H1 (cell line): ENCODE results near the gene CAGE1. TPM values are rescaled to one million over a fixed set of nuclear protein-coding genes. Genes with fewer than 3 reads are reported as not detected.

Experiments
- CTCF ChIA-PET: fragments of 300-600 bp; sonication (Branson Sonifier 250); formaldehyde crosslinking; loops from one replicate; lab custom pipeline; 2021; ENCODE audit not compliant: partially characterized antibody; lab: Charles Lee
- POLR2A ChIA-PET: fragments of 300-600 bp; sonication (Branson Sonifier 250); formaldehyde crosslinking; loops from one replicate; lab custom pipeline; 2021; ENCODE audit warnings: inconsistent platforms; ENCODE audit not compliant: partially characterized antibody; lab: Charles Lee
- DNase-seq, 2 experiments: peaks; one replicate each; pipeline versions ENCODE4 v3.0.0 to v3.0.0-alpha.2; 2010 to 2022; ENCODE audit warnings: low spot score in 2 of 2, low read depth in 1 of 2, mixed read lengths in 1 of 2
- FAIRE-seq: peaks from 2 replicates; lab custom pipeline; 2011; peaks lifted over from hg19 to GRCh38; lab: Jason Lieb, UNC
- H2AFZ ChIP-seq: 2 replicates; pipeline ENCODE4 v1.8.1; 2012; ENCODE audit warnings: low read length, inconsistent platforms
- H2AK5ac ChIP-seq: 2 replicates; pipeline ENCODE4 v1.6.1; 2013; ENCODE audit warnings: low read depth, low read length
- H2BK120ac ChIP-seq: replicated peaks from 2 replicates; pipeline ENCODE3; 2013; ENCODE audit warnings: low read depth, low read length, inconsistent platforms
- H2BK12ac ChIP-seq: 2 replicates; pipeline ENCODE4 v1.6.1; 2013; ENCODE audit warnings: low read depth, low read length
- H2BK15ac ChIP-seq: 2 replicates; pipeline ENCODE4 v1.6.1; 2013; ENCODE audit warnings: low read length
- H2BK20ac ChIP-seq: 2 replicates; pipeline ENCODE4 v1.6.1; 2013; ENCODE audit warnings: low read length
- H2BK5ac ChIP-seq: 2 replicates; pipeline ENCODE4 v1.6.1; 2013; ENCODE audit warnings: low read depth, low read length
- H3K14ac ChIP-seq: 2 replicates; pipeline ENCODE4 v1.6.1; 2013; ENCODE audit warnings: inconsistent platforms; ENCODE audit not compliant: insufficient read length
- H3K18ac ChIP-seq: 2 replicates; pipeline ENCODE4 v1.6.1; 2013; ENCODE audit warnings: low read length; ENCODE audit errors: extremely low read depth
- H3K23ac ChIP-seq: 2 replicates; pipeline ENCODE4 v1.6.1; 2013; ENCODE audit warnings: inconsistent platforms; ENCODE audit not compliant: insufficient read length
- H3K23me2 ChIP-seq: 2 replicates; pipeline ENCODE4 v1.6.1; 2013; ENCODE audit warnings: low read depth, low read length
- H3K27ac ChIP-seq: 2 replicates; pipeline ENCODE4 v1.6.1; 2011; ENCODE audit warnings: low read depth, low read length, inconsistent platforms
- H3K27me3 ChIP-seq, 4 experiments: replicated peaks in 1 of 4; 1 replicate in 1 of 4; 2 replicates in 3 of 4; pipeline versions ENCODE4 v1.6.1 to v1.8.1; 2011 to 2013; ENCODE audit warnings: low read length in 3 of 4, mild to moderate bottlenecking in 3 of 4, inconsistent platforms in 2 of 4, mixed read lengths in 2 of 4, moderate library complexity in 1 of 4; ENCODE audit not compliant: control insufficient read depth in 3 of 4, insufficient read depth in 3 of 4; ENCODE audit errors: extremely low read depth in 1 of 4
- H3K36me3 ChIP-seq, 4 experiments: 2 replicates each; pipeline versions ENCODE4 v1.6.1 to v1.8.1; 2011 to 2013; ENCODE audit warnings: mild to moderate bottlenecking in 4 of 4, low read length in 3 of 4, moderate library complexity in 2 of 4, control low read depth in 1 of 4, inconsistent platforms in 1 of 4; ENCODE audit not compliant: insufficient read depth in 4 of 4, control insufficient read depth in 2 of 4
- H3K4ac ChIP-seq: replicated peaks from 2 replicates; pipeline ENCODE3; 2013; ENCODE audit warnings: low read length, low read depth, mixed read lengths, inconsistent platforms; ENCODE audit not compliant: insufficient read length
- H3K4me1 ChIP-seq, 4 experiments: replicated peaks in 1 of 4; 1 replicate in 1 of 4; 2 replicates in 3 of 4; pipeline versions ENCODE4 v1.6.1 to v1.8.1; 2011 to 2013; ENCODE audit warnings: low read length in 3 of 4, inconsistent platforms in 2 of 4, mixed read lengths in 1 of 4; ENCODE audit not compliant: insufficient read depth in 4 of 4, control insufficient read depth in 3 of 4
- H3K4me2 ChIP-seq, 2 experiments: 2 replicates each; pipeline versions ENCODE4 v1.6.1 to v1.8.1; 2011 to 2013; ENCODE audit warnings: low read depth in 2 of 2, low read length in 2 of 2, control low read depth in 1 of 2, inconsistent platforms in 1 of 2, mild to moderate bottlenecking in 1 of 2; ENCODE audit not compliant: insufficient read depth in 1 of 2
- H3K4me3 ChIP-seq, 4 experiments: fragments of 200-600, 300-600 bp in 1 of 4; sonication (generic), shearing (Covaris generic), sonication (Bioruptor Twin) in 1 of 4; 2 replicates each; pipeline versions ENCODE4 v1.5.1 to v1.8.1; 2011 to 2016; ENCODE audit warnings: low read length in 4 of 4, low read depth in 3 of 4, control low read depth in 2 of 4, inconsistent platforms in 2 of 4, mild to moderate bottlenecking in 2 of 4, mixed read lengths in 1 of 4, moderate library complexity in 1 of 4; ENCODE audit not compliant: insufficient read depth in 2 of 4; ENCODE audit errors: extremely low read depth in 1 of 4
- H3K56ac ChIP-seq: replicated peaks from 2 replicates; pipeline ENCODE3; 2013; ENCODE audit warnings: low read depth, mild to moderate bottlenecking, mixed read lengths, low read length, inconsistent platforms; ENCODE audit not compliant: insufficient read length
- H3K79me1 ChIP-seq: 2 replicates; pipeline ENCODE4 v1.6.1; 2013; ENCODE audit warnings: low read depth, low read length, control low read depth
- H3K79me2 ChIP-seq, 2 experiments: 2 replicates each; pipeline versions ENCODE4 v1.6.1 to v1.8.1; 2012 to 2013; ENCODE audit warnings: low read length in 2 of 2, mild to moderate bottlenecking in 2 of 2, inconsistent platforms in 1 of 2; ENCODE audit not compliant: insufficient read depth in 2 of 2, control insufficient read depth in 1 of 2
- H3K9ac ChIP-seq, 4 experiments: replicated peaks in 1 of 4; 1 replicate in 1 of 4; 2 replicates in 3 of 4; pipeline versions ENCODE4 v1.6.1 to v1.8.1; 2011 to 2013; ENCODE audit warnings: low read depth in 3 of 4, low read length in 3 of 4, control low read depth in 2 of 4, mild to moderate bottlenecking in 2 of 4, moderate library complexity in 2 of 4, inconsistent platforms in 1 of 4; ENCODE audit errors: extremely low read depth in 1 of 4
- H3K9me3 ChIP-seq, 2 experiments: 2 replicates each; pipeline versions ENCODE4 v1.6.1 to v1.8.1; 2012 to 2013; ENCODE audit warnings: mild to moderate bottlenecking in 2 of 2, moderate library complexity in 2 of 2, control low read depth in 1 of 2, inconsistent platforms in 1 of 2, low read depth in 1 of 2, low read length in 1 of 2, mixed read lengths in 1 of 2; ENCODE audit not compliant: insufficient read depth in 2 of 2
- H4K20me1 ChIP-seq, 2 experiments: replicated peaks in 1 of 2; 2 replicates each; pipeline versions ENCODE3 to v1.8.1; 2011 to 2013; ENCODE audit warnings: inconsistent platforms in 2 of 2, low read length in 2 of 2, mild to moderate bottlenecking in 1 of 2; ENCODE audit not compliant: insufficient read depth in 2 of 2, control insufficient read depth in 1 of 2
- H4K5ac ChIP-seq: 2 replicates; pipeline ENCODE4 v1.6.1; 2013; ENCODE audit warnings: low read length, low read depth, mixed read lengths, inconsistent platforms; ENCODE audit not compliant: insufficient read length
- H4K8ac ChIP-seq: 2 replicates; pipeline ENCODE4 v1.8.0; 2013; ENCODE audit warnings: mild to moderate bottlenecking, moderate library complexity, low read length, inconsistent platforms; ENCODE audit not compliant: insufficient read depth; ENCODE audit errors: extremely low read depth
- H4K91ac ChIP-seq: replicated peaks from 2 replicates; pipeline ENCODE3; 2013; ENCODE audit warnings: low read length, mixed read lengths, inconsistent platforms; ENCODE audit not compliant: insufficient read length
- JUND ChIP-seq: IDR thresholded peaks from 2 replicates; pipeline ENCODE4 v1.6.1; 2011; ENCODE audit warnings: mild to moderate bottlenecking, improper control_type of control experiment, low read length
- RAD21 ChIP-seq, 2 experiments: IDR thresholded peaks in 1 of 2; conservative IDR thresholded peaks in 1 of 2; 2 replicates each; pipeline ENCODE4 v1.6.1; 2011; ENCODE audit warnings: low read depth in 2 of 2, low read length in 2 of 2, improper control_type of control experiment in 1 of 2, inconsistent platforms in 1 of 2, mild to moderate bottlenecking in 1 of 2, moderate library complexity in 1 of 2
- SRF ChIP-seq: IDR thresholded peaks from 2 replicates; pipeline ENCODE4 v1.6.1; 2011; ENCODE audit warnings: mild to moderate bottlenecking, low read depth, low read length, moderate library complexity
- WGBS, 2 experiments: shearing (Covaris generic) in 1 of 2; methylation state at CpG; one replicate each; pipeline versions ENCODE4 v1.1.6 to v1.1.7; 2013 to 2015; ENCODE audit warnings: low lambda C conversion rate in 2 of 2, mixed read lengths in 2 of 2, inconsistent platforms in 1 of 2, low coverage in 1 of 2, missing lambda C conversion rate in 1 of 2; ENCODE audit not compliant: insufficient replicate concordance in 2 of 2, insufficient coverage in 1 of 2, insufficient read length in 1 of 2; ENCODE audit errors: extremely low coverage in 1 of 2, missing lambda C conversion rate in 1 of 2; 5-methylcytosine and 5-hydroxymethylcytosine counted together
- polyA plus RNA-seq, 7 experiments: library from polyadenylated mRNA; depleted of rRNA in 3 of 7; stranded (reverse) in 5 of 7; unstranded in 2 of 7; fragments of >200 nt in 5 of 7; fragments of 200-250 nt in 2 of 7; gene quantifications; 1 replicate in 5 of 7; 2 replicates in 1 of 7; 4 replicates in 1 of 7; pipeline versions ENCODE4 v1.2.1 to v1.2.3, GENCODE V29; 2011 to 2013; ENCODE audit warnings: missing spikeins in 2 of 7, mixed read lengths in 2 of 7
- total RNA-seq: library from RNA; stranded (reverse); fragmentation: NEBNext Ultra II Directional; extraction: Animal tissue kit (Norgen Biotek cat#: 25700); gene quantifications from 2 replicates; pipeline ENCODE4 v1.2.1, GENCODE V29; 2021

CAGE1 gene
- total and polyA plus RNA-seq, 2 of the 8 experiments (the other 6 are each of a cell fraction or from before 2014, with no cell fraction given): 0.09 TPM; not detected in 1

- H3K79me2 ChIP-seq: peaks cover 15 to 34% of the 10 kb centered on the region in 2 experiments
- H3K14ac ChIP-seq: no peak overlapping the region
- ChIA-PET POLR2A (interaction anchor here (1.0 kb wide), 1 partner anchor 105 kb away, joined by 4 read pairs; no protein-coding TSS in a partner anchor), CTCF (interaction anchor here (0.6 to 1.7 kb wide), 7 partner anchors 46 to 224 kb away, joined by 3 to 5 read pairs (median 4); no protein-coding TSS in a partner anchor)
- no peak overlapping the region for H4K8ac ChIP-seq
- no peak overlapping the region for H2BK15ac ChIP-seq
- H2BK20ac ChIP-seq: no peak overlapping the region
- no peak overlapping the region for H3K18ac ChIP-seq
- no peak overlapping the region for H2BK120ac ChIP-seq
- no peak overlapping the region for H4K5ac ChIP-seq
- H2BK12ac ChIP-seq: no peak overlapping the region
- no peak for TF ChIP-seq RAD21 (IDR thresholded peaks at IDR 0.05 in 1 of 2, conservative IDR thresholded peaks at IDR 0.05 in 1 of 2; ENCODE audit: low read depth in 2 of 2, low read length in 2 of 2)
- TF ChIP-seq JUND: no peak
- no peak for TF ChIP-seq SRF
- H3K56ac ChIP-seq: no peak overlapping the region
- no peak overlapping the region for H3K4ac ChIP-seq
- no peak overlapping the region for H2BK5ac ChIP-seq
- FAIRE-seq (no peak), DNase-seq (no peak)
- no peak overlapping the region for H3K23ac ChIP-seq
- peak overlapping the region in 2 of 4 experiments; percentile 81 to 85; a peak in 4 of 8 replicates for H3K4me3 ChIP-seq
- peaks cover 12% of the 10 kb centered on the region for H3K23me2 ChIP-seq
- no peak overlapping the region for H3K27ac ChIP-seq
- no peaks in the 10 kb centered on the region for H3K9me3 ChIP-seq
- 85% methylated on average over 4 of the region's 4 CpGs; no CpG with 5 or more reads in 1 of the 2 experiments for WGBS, 2 experiments
- H2AFZ ChIP-seq: no peak overlapping the region
- peaks cover 0 to 30% (median 8%) of the 10 kb centered on the region in 4 experiments; a peak in 6 of 8 replicates for H3K36me3 ChIP-seq
- H4K91ac ChIP-seq: no peak overlapping the region
- no peaks in the 10 kb centered on the region for H3K79me1 ChIP-seq
- no peaks in the 10 kb centered on the region for H3K27me3 ChIP-seq
- no peak overlapping the region for H2AK5ac ChIP-seq
- peak overlapping the region in 1 of 4 experiments; percentile 43; a peak in 1 of 7 replicates for H3K9ac ChIP-seq
- H3K4me1 ChIP-seq: peaks cover 0 to 3% (median 0%) of the 10 kb centered on the region in 4 experiments; a peak in 2 of 7 replicates
- peaks cover 1 to 2% of the 10 kb centered on the region in 2 experiments for H4K20me1 ChIP-seq
- peak overlapping the region; percentile 94; a peak in 3 of 4 replicates for H3K4me2 ChIP-seq
These were observed 1.6 kb upstream of the CAGE1 start for GRCh38 chr6:7391151-7391550.
